Activated T-helper 17 cell treated with anti-CD3 and anti-CD28 coated beads, Interleukin-2, amount 50 U/mL, for 72 hours (primary cell): Measurements from ENCODE around the gene SIT1. TPM values are rescaled to one million over a fixed set of nuclear protein-coding genes. Genes with fewer than 3 reads are reported as not detected.
A peak's percentile ranks its signal among the peaks of the same experiment; 100 is the strongest.
"Not testable (repeated sequence)": the region's sequence is repeated elsewhere in the genome, so short reads cannot be mapped to it uniquely, and the experiment has no call there.

ENCODE experiments used
- ATAC-seq: fragments of 150-1000 bp; cut with Tn5 transposase; replicated peaks from 2 replicates; pipeline ENCODE4 v1.10.0; 2021; ENCODE audit warnings: mild to moderate bottlenecking, moderate library complexity
- H3K27ac Mint-ChIP-seq: one replicate; pipeline ENCODE4 v1.8.0; 2022; ENCODE audit warnings: mixed read lengths
- H3K27me3 Mint-ChIP-seq: one replicate; pipeline ENCODE4 v1.8.0; 2022; ENCODE audit warnings: mixed read lengths
- H3K36me3 Mint-ChIP-seq: one replicate; pipeline ENCODE4 v1.8.0; 2022; ENCODE audit warnings: low read depth, mild to moderate bottlenecking, mixed read lengths
- H3K4me1 Mint-ChIP-seq: one replicate; pipeline ENCODE4 v1.8.0; 2022; ENCODE audit warnings: mixed read lengths
- H3K4me3 Mint-ChIP-seq: one replicate; pipeline ENCODE4 v1.8.0; 2022; ENCODE audit warnings: mild to moderate bottlenecking, mixed read lengths
- H3K9me3 Mint-ChIP-seq: one replicate; pipeline ENCODE4 v1.8.0; 2022; ENCODE audit warnings: mixed read lengths
- total RNA-seq, 2 donors: library from RNA; stranded (reverse); gene quantifications; one replicate each; pipeline ENCODE4 v1.2.3, GENCODE V29; 2022

SIT1 gene
- total RNA-seq, 2 donors from 2014 or later, result 97.0 to 135 TPM

- no peak for ATAC-seq
- peaks cover 6% of the 10 kb centered on the region for H3K36me3 Mint-ChIP-seq
- H3K4me1 Mint-ChIP-seq, result peaks cover 33% of the 10 kb centered on the region
Measured at GRCh38 chr9:35617548-35617947, 33.2 kb downstream of the SIT1 start.

GRCh38 chr9:35616681-35617459 lies 33.9 kb downstream of the SIT1 start:
- H3K27ac Mint-ChIP-seq, result peak overlapping the region; percentile 94
- peaks cover 33% of the 10 kb centered on the region for H3K4me1 Mint-ChIP-seq
- peak; percentile 68 for ATAC-seq
- H3K9me3 Mint-ChIP-seq, result no peaks in the 10 kb centered on the region
- peak overlapping the region; percentile 92 for H3K4me3 Mint-ChIP-seq
- H3K27me3 Mint-ChIP-seq, result no peaks in the 10 kb centered on the region
- peaks cover 6% of the 10 kb centered on the region for H3K36me3 Mint-ChIP-seq

More at GRCh38 chr9:35617548-35617947, 33.2 kb downstream of the SIT1 start:
- Mint-ChIP-seq H3K9me3 (no peaks in the 10 kb centered on the region), H3K27me3 (no peaks in the 10 kb centered on the region), H3K27ac (peak overlapping the region; percentile 94), H3K4me3 (peak overlapping the region; percentile 92)

- peak overlapping the region; percentile 94 for H3K27ac Mint-ChIP-seq
- peak overlapping the region; percentile 92 for H3K4me3 Mint-ChIP-seq
- ATAC-seq, result no peak
- peaks cover 39% of the 10 kb centered on the region for H3K4me1 Mint-ChIP-seq
- H3K36me3 Mint-ChIP-seq, result peaks cover 6% of the 10 kb centered on the region
- H3K27me3 Mint-ChIP-seq, result no peaks in the 10 kb centered on the region
- no peaks in the 10 kb centered on the region for H3K9me3 Mint-ChIP-seq
Measured at GRCh38 chr9:35615981-35616680, 34.6 kb downstream of the SIT1 start.

- Mint-ChIP-seq H3K27ac (no peak overlapping the region), H3K36me3 (peaks cover 20% of the 10 kb centered on the region), H3K4me3 (no peak overlapping the region), H3K4me1 (peaks cover 22% of the 10 kb centered on the region), H3K27me3 (no peaks in the 10 kb centered on the region), H3K9me3 (no peaks in the 10 kb centered on the region)
- ATAC-seq, result no peak
Measured at GRCh38 chr9:35612843-35613242, 37.9 kb downstream of the SIT1 start.

GRCh38 chr9:35612066-35612465 lies 38.7 kb downstream of the SIT1 start:
- Mint-ChIP-seq H3K4me1 (peaks cover 21% of the 10 kb centered on the region), H3K27ac (peak overlapping the region; percentile 40), H3K36me3 (peaks cover 22% of the 10 kb centered on the region)
- not testable (repeated sequence) for H3K9me3 Mint-ChIP-seq, ATAC-seq, H3K27me3 Mint-ChIP-seq, H3K4me3 Mint-ChIP-seq

GRCh38 chr9:35611230-35611797 lies 39.4 kb downstream of the SIT1 start:
- H3K36me3 Mint-ChIP-seq, result peaks cover 28% of the 10 kb centered on the region
- H3K27me3 Mint-ChIP-seq, result no peaks in the 10 kb centered on the region
- H3K9me3 Mint-ChIP-seq, result no peaks in the 10 kb centered on the region
- peak overlapping the region; percentile 40 for H3K27ac Mint-ChIP-seq
- no peak overlapping the region for H3K4me3 Mint-ChIP-seq
- peaks cover 23% of the 10 kb centered on the region for H3K4me1 Mint-ChIP-seq
- ATAC-seq, result peak; percentile 85

GRCh38 chr9:35609820-35610163 lies 40.9 kb downstream of the SIT1 start:
- no peak overlapping the region for H3K4me3 Mint-ChIP-seq

GRCh38 chr9:35609001-35609819 lies 41.5 kb downstream of the SIT1 start:
- no peaks in the 10 kb centered on the region for H3K27me3 Mint-ChIP-seq

More at GRCh38 chr9:35609820-35610163, 40.9 kb downstream of the SIT1 start:
- Mint-ChIP-seq H3K4me1 (peaks cover 18% of the 10 kb centered on the region), H3K27ac (no peak overlapping the region), H3K27me3 (no peaks in the 10 kb centered on the region), H3K9me3 (no peaks in the 10 kb centered on the region), H3K36me3 (peaks cover 28% of the 10 kb centered on the region)
- no peak for ATAC-seq

GRCh38 chr9:35608221-35608620 lies 42.5 kb downstream of the SIT1 start:
- no peak for ATAC-seq
- Mint-ChIP-seq H3K27me3 (no peaks in the 10 kb centered on the region), H3K9me3 (no peaks in the 10 kb centered on the region), H3K27ac (no peak overlapping the region), H3K36me3 (peaks cover 37% of the 10 kb centered on the region), H3K4me3 (peak overlapping the region; percentile 81), H3K4me1 (peaks cover 24% of the 10 kb centered on the region)

More at GRCh38 chr9:35609001-35609819, 41.5 kb downstream of the SIT1 start:
- no peak for ATAC-seq
- Mint-ChIP-seq H3K4me3 (no peak overlapping the region), H3K27ac (no peak overlapping the region), H3K9me3 (no peaks in the 10 kb centered on the region), H3K36me3 (peaks cover 32% of the 10 kb centered on the region), H3K4me1 (peaks cover 18% of the 10 kb centered on the region)

GRCh38 chr9:35606726-35607125 lies 44.0 kb downstream of the SIT1 start:
- no peak for ATAC-seq
- no peaks in the 10 kb centered on the region for H3K27me3 Mint-ChIP-seq
- H3K4me1 Mint-ChIP-seq, result peaks cover 26% of the 10 kb centered on the region
- no peaks in the 10 kb centered on the region for H3K9me3 Mint-ChIP-seq
- H3K4me3 Mint-ChIP-seq, result peak overlapping the region; percentile 81
- H3K27ac Mint-ChIP-seq, result peak overlapping the region; percentile 37
- peaks cover 37% of the 10 kb centered on the region for H3K36me3 Mint-ChIP-seq

GRCh38 chr9:35606138-35606504 lies 44.6 kb downstream of the SIT1 start:
- Mint-ChIP-seq H3K4me1 (peaks cover 21% of the 10 kb centered on the region), H3K4me3 (peak overlapping the region; percentile 81), H3K9me3 (no peaks in the 10 kb centered on the region), H3K27me3 (no peaks in the 10 kb centered on the region), H3K36me3 (peaks cover 37% of the 10 kb centered on the region), H3K27ac (no peak overlapping the region)
- ATAC-seq, result no peak

- Mint-ChIP-seq H3K4me1 (peaks cover 21% of the 10 kb centered on the region), H3K4me3 (peak overlapping the region; percentile 81), H3K27me3 (no peaks in the 10 kb centered on the region), H3K27ac (no peak overlapping the region), H3K9me3 (no peaks in the 10 kb centered on the region), H3K36me3 (peaks cover 37% of the 10 kb centered on the region)
- ATAC-seq, result peak; percentile 4
Measured at GRCh38 chr9:35605351-35606137, 45.2 kb downstream of the SIT1 start.

- H3K4me3 Mint-ChIP-seq, result peak within 1 kb of the TSS; percentile 92
- no peaks in the 10 kb centered on the region for H3K27me3 Mint-ChIP-seq
- H3K36me3 Mint-ChIP-seq, result peaks cover 37% of the 10 kb centered on the region
- H3K9me3 Mint-ChIP-seq, result no peaks in the 10 kb centered on the region
- H3K4me1 Mint-ChIP-seq, result peaks cover 21% of the 10 kb centered on the region
- H3K27ac Mint-ChIP-seq, result peak within 1 kb of the TSS; percentile 98
- ATAC-seq, result peak; percentile 57
Measured at GRCh38 chr9:35604578-35605350, 46.0 kb downstream of the SIT1 start, which contains the start of gene TESK1. Gene TESK1 (plus strand): TSS chr9:35605262. CDS start chr9:35605620, 358 bp downstream.
